ENCODE results near the gene PTPN23.

Gene PTPN23

GRCh38 chr3:47407896-47408838, 27.3 kb downstream of the PTPN23 start:
- no peak for DNase-seq

- DNase-seq: no peak
Measured at GRCh38 chr3:47408839-47409229, 28.0 kb downstream of the PTPN23 start.

- DNase-seq: no peak
Measured at GRCh38 chr3:47409284-47409683, 28.5 kb downstream of the PTPN23 start.

GRCh38 chr3:47409688-47410416, 29.0 kb downstream of the PTPN23 start:
- no peak for DNase-seq

- DNase-seq: no peak
Measured at GRCh38 chr3:47410417-47410720, 29.5 kb downstream of the PTPN23 start.

GRCh38 chr3:47410801-47411646, 30.2 kb downstream of the PTPN23 start:
- DNase-seq: no peak

GRCh38 chr3:47411696-47412452, 31.1 kb downstream of the PTPN23 start:
- no peak for DNase-seq

- DNase-seq: no peak
Measured at GRCh38 chr3:47412453-47412756, 31.6 kb downstream of the PTPN23 start.

- DNase-seq: no peak
Measured at GRCh38 chr3:47412842-47413520, 32.2 kb downstream of the PTPN23 start.

GRCh38 chr3:47413751-47414150, 32.9 kb downstream of the PTPN23 start:
- no peak for DNase-seq

GRCh38 chr3:47414161-47414564, 33.3 kb downstream of the PTPN23 start:
- no peak for DNase-seq

GRCh38 chr3:47414666-47415587, 34.1 kb downstream of the PTPN23 start:
- DNase-seq: no peak

GRCh38 chr3:47416041-47416440, 35.2 kb downstream of the PTPN23 start:
- no peak for DNase-seq

GRCh38 chr3:47418167-47419082, 37.6 kb downstream of the PTPN23 start:
- no peak for DNase-seq

- no peak for DNase-seq
Measured at GRCh38 chr3:47419083-47420043, 38.5 kb downstream of the PTPN23 start.

- DNase-seq: no peak
Measured at GRCh38 chr3:47420044-47420430, 39.2 kb downstream of the PTPN23 start.

- DNase-seq: peak; percentile 89
Measured at GRCh38 chr3:47420511-47421484, 40.0 kb downstream of the PTPN23 start.
